Measurements from ENCODE around the gene ERI3. TPM values are rescaled to one million over a fixed set of nuclear protein-coding genes. Genes with fewer than 3 reads are reported as not detected.

ERI3 gene
- total RNA-seq, 1 experiment from 2014 or later, result 71.4 TPM

DNA sequence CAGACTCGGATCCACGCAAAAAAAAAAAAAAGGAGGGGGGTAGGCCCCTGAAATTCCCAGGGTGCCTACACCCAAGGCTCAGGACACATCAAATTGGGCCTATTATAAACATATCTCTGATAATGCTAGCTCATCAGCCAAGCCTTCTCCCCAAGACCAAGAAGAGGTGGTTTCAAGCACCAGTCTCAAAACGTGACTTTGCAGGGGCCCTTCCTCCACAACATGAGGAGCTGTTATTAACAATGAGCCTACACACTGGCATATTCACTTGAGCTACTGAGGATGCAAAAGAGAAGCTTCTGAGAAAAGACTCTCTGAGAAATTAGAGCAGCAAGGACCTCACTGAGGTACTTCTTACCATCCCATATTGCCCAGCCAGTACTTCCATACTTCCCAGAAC is 32.7 kb downstream of the ERI3 start:
- no peak overlapping the region for H3K4me3 Mint-ChIP-seq (ENCODE audit: low read depth, unreplicated experiment)
- H3K36me3 Mint-ChIP-seq (ENCODE audit: insufficient read depth, unreplicated experiment), result peaks cover 15% of the 10 kb centered on the region
- CTCF ChIA-PET, result interaction anchor here (0.7 kb wide), 1 partner anchor 59 kb away, joined by 5 read pairs; no protein-coding TSS in a partner anchor
- no peaks in the 10 kb centered on the region for H3K27me3 Mint-ChIP-seq (ENCODE audit: unreplicated experiment)
- no TSS peak for BruUV-seq (replicated peaks)
- DNase-seq, result no peak
- TF ChIP-seq, protein P1, sequence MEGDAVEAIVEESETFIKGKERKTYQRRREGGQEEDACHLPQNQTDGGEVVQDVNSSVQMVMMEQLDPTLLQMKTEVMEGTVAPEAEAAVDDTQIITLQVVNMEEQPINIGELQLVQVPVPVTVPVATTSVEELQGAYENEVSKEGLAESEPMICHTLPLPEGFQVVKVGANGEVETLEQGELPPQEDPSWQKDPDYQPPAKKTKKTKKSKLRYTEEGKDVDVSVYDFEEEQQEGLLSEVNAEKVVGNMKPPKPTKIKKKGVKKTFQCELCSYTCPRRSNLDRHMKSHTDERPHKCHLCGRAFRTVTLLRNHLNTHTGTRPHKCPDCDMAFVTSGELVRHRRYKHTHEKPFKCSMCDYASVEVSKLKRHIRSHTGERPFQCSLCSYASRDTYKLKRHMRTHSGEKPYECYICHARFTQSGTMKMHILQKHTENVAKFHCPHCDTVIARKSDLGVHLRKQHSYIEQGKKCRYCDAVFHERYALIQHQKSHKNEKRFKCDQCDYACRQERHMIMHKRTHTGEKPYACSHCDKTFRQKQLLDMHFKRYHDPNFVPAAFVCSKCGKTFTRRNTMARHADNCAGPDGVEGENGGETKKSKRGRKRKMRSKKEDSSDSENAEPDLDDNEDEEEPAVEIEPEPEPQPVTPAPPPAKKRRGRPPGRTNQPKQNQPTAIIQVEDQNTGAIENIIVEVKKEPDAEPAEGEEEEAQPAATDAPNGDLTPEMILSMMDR (IDR thresholded peaks at IDR 0.05; ENCODE audit: unreplicated experiment), result no peak
- no peaks in the 10 kb centered on the region for H3K9me3 Mint-ChIP-seq (ENCODE audit: low read depth, unreplicated experiment)
- H3K4me1 Mint-ChIP-seq (ENCODE audit: low read depth, unreplicated experiment), result peaks cover 16% of the 10 kb centered on the region
- H3K27ac Mint-ChIP-seq (ENCODE audit: unreplicated experiment), result no peak overlapping the region
- intact Hi-C loops (cut with micrococcal nuclease; ENCODE audit: unreplicated experiment), result no loop called here

DNA sequence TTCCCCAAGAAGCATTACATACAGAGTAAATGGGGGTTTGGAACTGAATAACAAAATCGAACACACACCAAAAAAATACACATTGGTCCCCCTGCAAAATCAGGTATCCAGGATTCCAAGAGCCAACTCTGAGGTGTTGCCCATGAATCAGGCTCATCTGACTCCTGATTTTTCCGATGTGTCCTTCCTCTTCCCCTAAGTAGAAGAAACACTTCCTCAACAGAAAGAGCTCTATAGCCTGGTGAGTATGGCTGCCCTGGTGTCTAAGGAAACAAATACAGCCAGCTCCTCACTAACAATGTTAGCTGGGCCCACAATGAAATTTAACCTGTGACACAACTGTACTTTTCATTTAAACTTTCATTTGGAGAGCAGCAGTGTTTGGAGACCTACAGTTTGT is 33.6 kb downstream of the ERI3 start:
- Mint-ChIP-seq H3K27me3 (ENCODE audit: unreplicated experiment) (no peaks in the 10 kb centered on the region), H3K36me3 (ENCODE audit: insufficient read depth, unreplicated experiment) (peaks cover 15% of the 10 kb centered on the region), H3K4me1 (ENCODE audit: low read depth, unreplicated experiment) (peaks cover 11% of the 10 kb centered on the region), H3K27ac (ENCODE audit: unreplicated experiment) (no peak overlapping the region), H3K9me3 (ENCODE audit: low read depth, unreplicated experiment) (no peaks in the 10 kb centered on the region), H3K4me3 (ENCODE audit: low read depth, unreplicated experiment) (no peak overlapping the region)
- no peak for DNase-seq
- CTCF ChIA-PET, result interaction anchor here (0.7 kb wide), 1 partner anchor 60 kb away, joined by 5 read pairs; no protein-coding TSS in a partner anchor
- intact Hi-C loops (cut with micrococcal nuclease; ENCODE audit: unreplicated experiment), result no loop called here
- TF ChIP-seq, protein P1 (IDR thresholded peaks at IDR 0.05; ENCODE audit: unreplicated experiment), result no peak
- BruUV-seq (replicated peaks), result no TSS peak

DNA sequence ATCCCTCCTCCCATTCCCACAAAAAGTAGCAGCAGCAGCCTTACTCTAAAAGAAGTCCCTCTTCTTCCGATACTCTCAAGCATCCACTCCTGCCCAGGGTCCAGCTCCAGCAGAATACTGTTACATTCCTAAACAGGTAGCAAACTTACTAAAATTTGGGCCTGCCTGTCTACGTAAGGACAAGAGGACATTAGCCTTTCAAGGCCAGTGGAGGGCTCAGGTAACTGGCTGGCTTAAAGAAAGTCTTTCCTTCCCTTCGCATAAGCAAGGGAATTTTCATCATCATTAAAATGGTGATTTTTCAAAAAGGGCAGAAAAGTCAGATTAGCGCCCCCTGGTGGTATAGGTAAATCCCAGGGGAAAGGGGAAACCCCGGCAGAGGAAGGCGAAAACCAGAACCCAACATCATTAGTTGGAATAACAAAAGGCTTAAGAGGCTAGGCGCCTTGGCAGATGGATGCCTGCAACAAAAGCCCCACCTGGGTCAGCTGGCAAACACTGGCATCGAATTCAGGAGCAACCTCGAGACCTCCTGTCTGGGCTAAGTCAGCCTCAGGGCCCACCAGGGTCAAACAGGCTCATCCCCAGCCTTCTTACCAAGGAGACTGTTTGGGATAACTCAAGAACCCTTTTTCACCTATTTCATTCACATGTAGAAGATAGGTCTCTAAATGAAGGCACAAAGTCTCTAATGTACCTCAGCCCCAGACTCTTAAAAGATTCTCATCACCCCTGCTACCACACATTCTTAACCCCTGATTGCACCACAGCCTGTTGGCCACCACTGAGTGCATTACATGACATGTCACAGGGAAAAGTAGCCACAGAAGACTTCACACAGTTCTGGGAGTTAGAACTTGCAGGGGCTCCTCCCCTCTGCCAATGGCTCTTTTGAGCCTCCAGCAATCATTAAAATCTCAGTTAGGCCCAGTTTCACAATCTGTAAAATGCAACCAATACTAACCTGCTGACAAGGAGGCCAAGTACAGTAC is 36.7 kb downstream of the ERI3 start:
- Mint-ChIP-seq H3K36me3 (ENCODE audit: insufficient read depth, unreplicated experiment) (peaks cover 9% of the 10 kb centered on the region), H3K9me3 (ENCODE audit: low read depth, unreplicated experiment) (no peaks in the 10 kb centered on the region), H3K4me1 (ENCODE audit: low read depth, unreplicated experiment) (peaks cover 9% of the 10 kb centered on the region), H3K27ac (ENCODE audit: unreplicated experiment) (no peak overlapping the region), H3K27me3 (ENCODE audit: unreplicated experiment) (no peaks in the 10 kb centered on the region), H3K4me3 (ENCODE audit: low read depth, unreplicated experiment) (no peak overlapping the region)
- intact Hi-C loops (cut with micrococcal nuclease; ENCODE audit: unreplicated experiment), result no loop called here
- CTCF ChIA-PET, result interaction anchor here (0.9 kb wide), 2 partner anchors 8 to 277 kb away, joined by 3 read pairs; no protein-coding TSS in a partner anchor
- TF ChIP-seq, protein P1 (IDR thresholded peaks at IDR 0.05; ENCODE audit: unreplicated experiment), result peak; percentile 79
- DNase-seq, result peak; percentile 62
- BruUV-seq (replicated peaks), result no TSS peak

DNA sequence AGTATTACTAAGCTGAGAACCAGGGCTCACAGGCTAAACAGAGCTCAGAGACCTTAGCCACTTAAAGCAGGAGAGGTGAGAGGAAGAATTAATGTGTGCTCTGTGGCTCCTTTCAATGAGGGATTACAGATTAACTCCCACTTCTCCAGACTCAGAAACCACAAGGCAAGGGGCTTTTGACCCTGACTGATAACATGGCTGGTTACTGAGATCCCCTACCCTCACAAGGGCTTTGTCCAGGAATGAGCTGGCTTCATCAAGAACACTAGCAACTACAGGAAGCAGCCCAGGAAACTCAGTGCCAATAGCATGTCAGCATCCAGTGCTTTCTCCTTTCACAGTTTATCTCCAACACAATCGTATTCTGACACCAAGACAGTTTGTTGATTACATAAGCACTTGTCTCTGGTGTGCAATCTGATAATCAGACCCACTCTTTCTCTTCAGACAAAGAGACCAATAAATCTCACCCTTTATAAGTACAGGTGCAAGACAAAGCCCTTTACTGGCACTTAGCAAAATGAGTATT is 38.8 kb downstream of the ERI3 start:
- no TSS peak for BruUV-seq (replicated peaks)
- H3K9me3 Mint-ChIP-seq (ENCODE audit: low read depth, unreplicated experiment), result no peaks in the 10 kb centered on the region
- H3K27me3 Mint-ChIP-seq (ENCODE audit: unreplicated experiment), result no peaks in the 10 kb centered on the region
- intact Hi-C loops (cut with micrococcal nuclease; ENCODE audit: unreplicated experiment), result no loop called here
- peaks cover 9% of the 10 kb centered on the region for H3K4me1 Mint-ChIP-seq (ENCODE audit: low read depth, unreplicated experiment)
- peak overlapping the region; percentile 40 for H3K27ac Mint-ChIP-seq (ENCODE audit: unreplicated experiment)
- H3K4me3 Mint-ChIP-seq (ENCODE audit: low read depth, unreplicated experiment), result no peak overlapping the region
- peak; percentile 13 for DNase-seq
- TF ChIP-seq, protein P1 (IDR thresholded peaks at IDR 0.05; ENCODE audit: unreplicated experiment), result no peak
- CTCF ChIA-PET, result interaction anchor here (1.2 kb wide), 1 partner anchor 11 kb away, joined by 8 read pairs; no protein-coding TSS in a partner anchor
- peaks cover 9% of the 10 kb centered on the region for H3K36me3 Mint-ChIP-seq (ENCODE audit: insufficient read depth, unreplicated experiment)
